Psoas muscle (tissue), 8 donors: ENCODE results near the gene LRRC1. TPM values are rescaled to one million over a fixed set of nuclear protein-coding genes. Genes with fewer than 3 reads are reported as not detected.

Source experiments
- ATAC-seq, 4 donors: fragments of 200-7000 bp; cut with Tn5 transposase; one replicate each; pipeline ENCODE4 v1.9.1; 2020; ENCODE audit warnings: moderate library complexity in 3 of 4, mild to moderate bottlenecking in 2 of 4
- DNase-seq, 2 donors: peaks; one replicate each; pipeline ENCODE4 v3.0.0-alpha.2; 2020
- H3K27ac ChIP-seq: fragments of 200-600 bp; one replicate; pipeline ENCODE4 v1.8.0; 2022
- H3K27me3 ChIP-seq, 3 donors: fragments of 200-600 bp in 1 of 3; one replicate each; pipeline versions ENCODE4 v1.6.1 to v1.8.0; 2013 to 2022; ENCODE audit warnings: low read length in 2 of 3, mild to moderate bottlenecking in 2 of 3, moderate library complexity in 1 of 3; ENCODE audit not compliant: insufficient read depth in 3 of 3
- H3K36me3 ChIP-seq, 2 donors: fragments of 200-600 bp in 1 of 2; one replicate each; pipeline versions ENCODE4 v1.6.1 to v1.8.0; 2013 to 2022; ENCODE audit warnings: low read depth in 1 of 2, mild to moderate bottlenecking in 1 of 2, moderate library complexity in 1 of 2; ENCODE audit not compliant: insufficient read depth in 1 of 2
- H3K4me1 ChIP-seq: fragments of 200-600 bp; one replicate; pipeline ENCODE4 v1.8.0; 2022
- H3K4me3 ChIP-seq: fragments of 200-600 bp; one replicate; pipeline ENCODE4 v1.8.0; 2022; ENCODE audit warnings: mild to moderate bottlenecking
- H3K9me3 ChIP-seq: fragments of 200-600 bp; one replicate; pipeline ENCODE4 v1.8.0; 2022
- WGBS, 3 donors: extraction: QIAGEN DNeasy Blood & Tissue Kit; methylation state at CpG; one replicate each; pipeline versions ENCODE4 v1.1.6 to v1.1.7; 2013; 5-methylcytosine and 5-hydroxymethylcytosine counted together
- intact Hi-C, 2 donors: fragments of 100-400 bp; cut with DNase I; formaldehyde crosslinking; loops; one replicate each; pipeline versions ENCODE4 v1.11.0 to v1.14.2; 2022
- polyA plus RNA-seq, 3 donors: library from polyadenylated mRNA; stranded (reverse); fragments of 200-250 nt; gene quantifications; one replicate each; pipeline ENCODE4 v1.2.3, GENCODE V29; 2013
- total RNA-seq, 4 donors: library from RNA; stranded (reverse); fragmentation: NEBNext Ultra II Directional in 2 of 4; extraction: Animal tissue kit (Norgen Biotek cat#: 25700) in 2 of 4; gene quantifications; one replicate each; pipeline versions ENCODE4 v1.2.1 to v1.2.4, GENCODE V29; 2021 to 2023
- TF ChIP-seq, protein P1 (sequence below): fragments of 200-600 bp; IDR thresholded peaks from one replicate; pipeline ENCODE4 v1.8.0; 2022; ENCODE audit warnings: antibody characterized with exemption
- donor health status: healthy with polysubstance abuse.
- donor health status: DM: no; HTN: no; CAD: no; lungs with moderate emphysema.
- donor health status: Bipolar disorder and iron deficiency.
- donor health status: healthy.
- donor health status: DM: yes; HTN: yes; CAD: no.
- donor health status: DM: no; HTN: no; CAD: no.
- donor health status: DM: no; HTN: no; CAD: no.
- donor health status: DM: yes; HTN: yes; CAD: no.

The LRRC1 gene
- total and polyA plus RNA-seq, 7 donors: 0.39 to 1.1 (median 0.46) TPM

DNA sequence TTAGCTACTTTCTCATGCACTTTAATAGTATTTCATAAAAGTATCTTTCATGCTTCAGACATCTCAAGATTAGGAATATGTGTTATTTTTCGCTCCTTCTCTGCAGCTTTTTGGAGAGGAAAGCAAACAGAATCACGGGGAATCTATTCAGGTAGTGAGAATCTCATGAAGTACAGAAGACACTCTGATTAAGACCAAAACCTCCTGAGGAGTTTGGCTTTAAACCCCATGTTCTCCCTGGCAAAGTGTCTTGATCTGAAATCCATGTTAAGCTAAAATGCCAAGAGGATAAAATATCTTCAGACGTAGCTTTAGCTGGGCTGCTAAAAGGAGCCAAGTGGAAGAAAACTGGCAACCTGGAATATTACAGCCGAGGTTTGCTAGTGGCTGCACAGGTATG, 149.3 kb downstream of the LRRC1 start:
- DNase-seq (no peak), ATAC-seq (no peak)
- WGBS, 3 donors: 30 to 54% (median 42%) methylated on average over 4 of the region's 4 CpGs
- Histone ChIP-seq H3K27me3 (no peaks in the 10 kb centered on the region), H3K4me3 (no peak overlapping the region), H3K27ac (no peak overlapping the region), H3K9me3 (no peaks in the 10 kb centered on the region), H3K36me3 (no peaks in the 10 kb centered on the region), H3K4me1 (no peaks in the 10 kb centered on the region)
- TF ChIP-seq, protein P1, sequence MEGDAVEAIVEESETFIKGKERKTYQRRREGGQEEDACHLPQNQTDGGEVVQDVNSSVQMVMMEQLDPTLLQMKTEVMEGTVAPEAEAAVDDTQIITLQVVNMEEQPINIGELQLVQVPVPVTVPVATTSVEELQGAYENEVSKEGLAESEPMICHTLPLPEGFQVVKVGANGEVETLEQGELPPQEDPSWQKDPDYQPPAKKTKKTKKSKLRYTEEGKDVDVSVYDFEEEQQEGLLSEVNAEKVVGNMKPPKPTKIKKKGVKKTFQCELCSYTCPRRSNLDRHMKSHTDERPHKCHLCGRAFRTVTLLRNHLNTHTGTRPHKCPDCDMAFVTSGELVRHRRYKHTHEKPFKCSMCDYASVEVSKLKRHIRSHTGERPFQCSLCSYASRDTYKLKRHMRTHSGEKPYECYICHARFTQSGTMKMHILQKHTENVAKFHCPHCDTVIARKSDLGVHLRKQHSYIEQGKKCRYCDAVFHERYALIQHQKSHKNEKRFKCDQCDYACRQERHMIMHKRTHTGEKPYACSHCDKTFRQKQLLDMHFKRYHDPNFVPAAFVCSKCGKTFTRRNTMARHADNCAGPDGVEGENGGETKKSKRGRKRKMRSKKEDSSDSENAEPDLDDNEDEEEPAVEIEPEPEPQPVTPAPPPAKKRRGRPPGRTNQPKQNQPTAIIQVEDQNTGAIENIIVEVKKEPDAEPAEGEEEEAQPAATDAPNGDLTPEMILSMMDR: no peak
- intact Hi-C loops: no loop called here

DNA sequence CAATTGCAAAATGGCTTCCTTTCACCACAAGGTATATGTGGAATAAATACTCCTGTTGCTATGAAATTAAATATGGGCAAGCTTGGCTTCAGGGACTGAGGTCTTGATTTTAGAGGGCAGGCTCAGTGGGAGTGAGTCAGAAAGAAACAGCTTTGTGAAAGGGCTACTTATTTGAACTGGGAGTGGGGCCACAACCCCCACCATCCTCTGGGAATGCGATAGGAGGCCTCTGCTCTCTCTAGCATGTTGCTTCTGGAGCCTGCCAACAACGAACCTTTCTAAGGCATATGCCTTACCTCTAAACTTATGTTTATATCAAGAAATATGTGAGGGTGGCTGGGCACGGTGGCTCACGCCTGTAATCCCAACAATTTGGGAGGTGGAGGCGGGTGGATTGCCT, 149.7 kb downstream of the LRRC1 start:
- Histone ChIP-seq H3K4me3 (no peak overlapping the region), H3K27me3 (no peaks in the 10 kb centered on the region), H3K27ac (no peak overlapping the region), H3K4me1 (no peaks in the 10 kb centered on the region), H3K9me3 (no peaks in the 10 kb centered on the region), H3K36me3 (no peaks in the 10 kb centered on the region)
- no peak for DNase-seq
- WGBS, 3 donors: 66 to 84% (median 78%) methylated on average over 5 of the region's 5 CpGs
- ATAC-seq: no peak
- intact Hi-C loops: no loop called here
- TF ChIP-seq, protein P1: no peak

DNA sequence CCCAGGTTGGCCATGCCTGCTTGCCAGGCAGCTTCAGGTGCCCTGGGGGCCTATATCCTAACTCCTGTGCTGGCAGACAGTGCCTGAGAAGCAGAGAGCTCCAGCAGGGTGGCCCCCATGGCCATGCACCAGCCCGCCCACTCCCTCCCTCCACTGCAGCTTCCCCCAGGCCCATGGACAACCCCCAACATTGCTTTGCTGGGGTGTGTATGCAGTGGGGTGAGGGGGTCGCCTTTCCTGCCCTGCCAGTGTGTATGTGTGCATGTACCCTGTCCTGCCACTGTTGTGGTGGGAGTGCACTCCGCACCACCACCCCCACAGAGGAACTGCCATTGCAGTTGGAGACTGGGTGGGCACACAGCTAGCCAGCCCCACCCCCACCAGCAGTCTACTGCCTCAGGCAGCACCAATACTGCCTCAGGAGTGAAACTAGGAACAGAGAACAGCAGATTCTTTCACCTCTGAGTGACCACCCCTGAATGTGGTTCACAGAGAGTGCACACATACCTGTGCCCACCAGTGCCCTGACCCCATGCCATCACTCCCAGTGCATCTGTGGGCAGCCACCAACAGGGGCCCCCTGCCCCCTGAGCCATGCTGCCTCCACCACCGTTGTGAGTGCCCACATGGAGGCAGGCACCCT, 151.1 kb downstream of the LRRC1 start:
- TF ChIP-seq, protein P1: no peak
- Histone ChIP-seq H3K27ac (no peak overlapping the region), H3K4me3 (no peak overlapping the region), H3K4me1 (no peaks in the 10 kb centered on the region), H3K27me3 (no peaks in the 10 kb centered on the region), H3K36me3 (no peaks in the 10 kb centered on the region), H3K9me3 (peaks cover 6% of the 10 kb centered on the region)
- intact Hi-C loops: no loop called here
- WGBS, 3 donors: 83 to 84% (median 84%) methylated on average over 4 of the region's 4 CpGs
- no peak for ATAC-seq
- DNase-seq: no peak

DNA sequence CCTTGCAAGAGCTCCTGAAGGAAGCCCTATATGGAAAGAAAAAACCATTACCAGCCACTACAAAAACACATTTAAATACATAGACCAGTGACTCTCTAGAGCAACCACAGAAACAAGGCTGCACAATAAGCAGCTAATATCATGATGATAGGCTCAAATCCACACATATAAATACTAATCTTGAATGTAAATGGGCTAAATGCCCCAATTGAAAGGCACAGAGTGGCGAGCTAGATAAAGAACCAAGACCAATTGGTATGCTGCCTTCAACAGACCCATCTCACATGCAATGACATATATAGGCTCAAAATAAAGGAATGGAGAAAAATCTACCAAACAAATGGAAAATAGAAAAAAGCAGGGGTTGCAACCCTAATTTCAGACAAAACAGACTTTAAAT, 153.0 kb downstream of the LRRC1 start:
- H3K27ac ChIP-seq: no peak overlapping the region
- no peaks in the 10 kb centered on the region for H3K36me3 ChIP-seq
- H3K4me1 ChIP-seq: no peaks in the 10 kb centered on the region
- DNase-seq: no peak
- peaks cover 10% of the 10 kb centered on the region for H3K9me3 ChIP-seq
- WGBS, 3 donors: 92 to 95% (median 95%) methylated on average over 1 of the region's 1 CpG
- TF ChIP-seq, protein P1: no peak
- ATAC-seq: no peak
- intact Hi-C loops: no loop called here
- H3K4me3 ChIP-seq: no peak overlapping the region
- H3K27me3 ChIP-seq: no peaks in the 10 kb centered on the region

DNA sequence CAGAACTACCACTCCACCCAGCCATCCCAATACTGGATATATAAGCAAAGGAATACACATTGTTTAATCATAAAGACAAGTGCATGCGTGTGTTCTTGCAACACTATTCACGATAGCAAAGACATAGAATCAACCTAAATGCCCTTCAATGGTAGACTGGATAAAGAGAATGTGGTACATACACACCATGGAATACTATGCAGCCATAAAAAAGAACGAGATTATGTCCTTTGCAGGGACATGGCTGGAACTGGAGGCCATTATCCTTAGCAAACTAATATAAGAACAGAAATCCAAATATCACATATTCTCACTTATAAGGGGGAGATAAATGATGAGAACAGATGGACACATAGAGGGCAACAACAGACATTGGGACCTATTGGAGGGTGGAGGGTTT, 156.6 kb downstream of the LRRC1 start:
- no peak overlapping the region for H3K4me3 ChIP-seq
- H3K9me3 ChIP-seq: peaks cover 10% of the 10 kb centered on the region
- TF ChIP-seq, protein P1: no peak
- H3K4me1 ChIP-seq: no peaks in the 10 kb centered on the region
- H3K27ac ChIP-seq: no peak overlapping the region
- no peaks in the 10 kb centered on the region for H3K27me3 ChIP-seq
- ATAC-seq (no peak), DNase-seq (no peak)
- WGBS, 3 donors: 91 to 95% (median 91%) methylated on average over 3 of the region's 3 CpGs
- intact Hi-C loops: no loop called here
- no peaks in the 10 kb centered on the region for H3K36me3 ChIP-seq
